ENCODE data around the gene MCU.

DNA sequence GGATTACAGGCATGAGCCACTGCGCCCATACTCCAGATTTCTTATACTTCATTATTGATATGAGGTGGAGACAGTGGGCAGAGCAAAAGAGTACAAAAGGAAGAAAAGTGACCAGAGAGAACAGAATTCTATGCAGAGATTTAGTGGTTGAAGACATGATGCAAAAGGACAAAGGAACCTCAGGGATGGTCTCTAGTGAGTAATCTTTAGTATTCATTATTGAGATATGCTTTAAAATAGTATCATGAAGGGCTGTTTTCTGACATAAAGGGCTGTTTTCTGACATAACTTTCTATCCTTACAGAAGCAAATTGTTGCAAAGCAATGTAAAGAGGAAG lies 120.4 kb downstream of the MCU start:
- TF ChIP-seq POLR2A (IDR thresholded peaks at IDR 0.05; ENCODE audit: low read length), result no peak
- TF ChIP-seq GATA1 (IDR thresholded peaks at IDR 0.05; ENCODE audit: low read depth, low read length), result no peak
